Measurements from ENCODE around the gene SH2D3A. TPM values are rescaled to one million over a fixed set of nuclear protein-coding genes. Genes with fewer than 3 reads are reported as not detected.

The SH2D3A gene
- total RNA-seq, 2 donors from 2014 or later = 10.7 to 16.4 TPM

DNA sequence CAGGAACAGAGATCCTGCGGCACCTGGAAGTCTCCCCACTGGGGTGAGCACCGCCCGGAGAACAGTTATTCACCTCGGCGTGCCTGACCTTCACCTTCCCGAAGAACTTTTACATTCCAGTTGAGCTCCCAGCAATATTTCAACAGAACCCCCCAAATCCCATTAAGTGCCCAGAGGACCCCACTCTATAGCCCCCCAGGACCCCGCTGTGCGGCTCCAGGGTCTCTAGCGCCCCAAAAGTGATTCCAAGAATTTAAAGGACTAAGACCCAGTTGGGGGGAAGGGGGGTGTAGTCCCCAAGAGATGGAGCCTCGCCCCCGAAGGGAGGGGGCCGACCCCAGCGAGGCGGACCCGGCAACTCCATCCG, 30.3 kb downstream of the SH2D3A start:
- Histone ChIP-seq H3K4me1 (ENCODE audit: control insufficient read depth, insufficient read depth, low read length) (no peaks in the 10 kb centered on the region), H3K36me3 (ENCODE audit: control insufficient read depth, insufficient read depth, low read length) (peaks cover 25% of the 10 kb centered on the region), H3K4me3 (ENCODE audit: low read length) (peak overlapping the region; percentile 89), H3K27ac (ENCODE audit: low read depth, low read length) (peak overlapping the region; percentile 99), H3K9me3 (ENCODE audit: control insufficient read depth, low read length) (no peaks in the 10 kb centered on the region), H3K27me3 (ENCODE audit: control insufficient read depth, insufficient read depth, low read length, poor library complexity, severe bottlenecking) (no peaks in the 10 kb centered on the region), H3K9ac (ENCODE audit: extremely low read depth, low read length, poor library complexity, severe bottlenecking) (peak overlapping the region; percentile 67)
- Mint-ChIP-seq H3K27me3 (ENCODE audit: insufficient read depth) (no peaks in the 10 kb centered on the region), H3K36me3 (ENCODE audit: low read depth) (peaks cover 24% of the 10 kb centered on the region), H3K9me3 (no peaks in the 10 kb centered on the region), H3K4me1 (peaks cover 31% of the 10 kb centered on the region), H3K4me3 (peak overlapping the region; percentile 90), H3K27ac (peak overlapping the region; percentile 96)
- TF ChIP-seq, protein P1, sequence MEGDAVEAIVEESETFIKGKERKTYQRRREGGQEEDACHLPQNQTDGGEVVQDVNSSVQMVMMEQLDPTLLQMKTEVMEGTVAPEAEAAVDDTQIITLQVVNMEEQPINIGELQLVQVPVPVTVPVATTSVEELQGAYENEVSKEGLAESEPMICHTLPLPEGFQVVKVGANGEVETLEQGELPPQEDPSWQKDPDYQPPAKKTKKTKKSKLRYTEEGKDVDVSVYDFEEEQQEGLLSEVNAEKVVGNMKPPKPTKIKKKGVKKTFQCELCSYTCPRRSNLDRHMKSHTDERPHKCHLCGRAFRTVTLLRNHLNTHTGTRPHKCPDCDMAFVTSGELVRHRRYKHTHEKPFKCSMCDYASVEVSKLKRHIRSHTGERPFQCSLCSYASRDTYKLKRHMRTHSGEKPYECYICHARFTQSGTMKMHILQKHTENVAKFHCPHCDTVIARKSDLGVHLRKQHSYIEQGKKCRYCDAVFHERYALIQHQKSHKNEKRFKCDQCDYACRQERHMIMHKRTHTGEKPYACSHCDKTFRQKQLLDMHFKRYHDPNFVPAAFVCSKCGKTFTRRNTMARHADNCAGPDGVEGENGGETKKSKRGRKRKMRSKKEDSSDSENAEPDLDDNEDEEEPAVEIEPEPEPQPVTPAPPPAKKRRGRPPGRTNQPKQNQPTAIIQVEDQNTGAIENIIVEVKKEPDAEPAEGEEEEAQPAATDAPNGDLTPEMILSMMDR (conservative IDR thresholded peaks at IDR 0.05) = no peak
- WGBS, 2 experiments (ENCODE audit: insufficient coverage in 1 of 2, insufficient read length in 1 of 2) = 1% methylated on average over 16 of the region's 16 CpGs; no CpG with 5 or more reads in 1 of the 2 experiments
- no peak for DNase-seq

DNA sequence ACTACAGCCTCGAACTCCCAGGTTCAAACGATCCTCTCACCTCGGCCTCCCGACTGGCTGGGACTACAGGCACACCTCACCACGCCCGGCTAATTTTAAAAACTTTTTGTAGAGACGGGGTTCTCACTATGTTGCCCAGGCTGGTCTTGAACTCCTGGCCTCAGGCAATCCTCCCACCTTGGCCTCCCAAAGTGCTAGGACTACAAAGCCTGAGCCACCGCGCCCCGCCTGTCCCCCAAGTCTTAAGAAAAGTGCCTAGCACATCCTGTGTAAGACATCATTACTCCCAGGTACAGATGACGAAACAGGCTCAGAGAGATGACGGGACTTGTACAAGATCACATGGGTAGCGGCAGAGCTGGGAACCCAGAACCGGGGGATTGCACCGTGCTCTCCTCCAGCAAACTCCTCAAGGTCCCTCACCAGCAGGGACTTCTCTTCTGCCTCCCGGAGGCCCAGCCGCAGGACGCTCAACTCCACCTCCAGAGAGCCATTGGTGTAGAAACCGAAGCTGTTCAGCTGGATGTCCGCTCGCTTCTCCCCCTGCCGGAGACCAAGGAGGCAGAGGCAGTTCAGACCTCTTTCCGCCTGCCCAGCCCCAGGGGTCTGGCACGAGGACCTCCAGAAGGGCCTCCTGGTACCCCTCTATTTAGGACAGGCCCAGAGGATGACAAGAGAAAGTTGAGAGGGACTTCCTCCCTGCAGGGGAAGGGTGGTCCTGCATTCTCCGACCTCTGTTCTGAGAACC, 30.9 kb downstream of the SH2D3A start:
- Histone ChIP-seq H3K4me1 (ENCODE audit: control insufficient read depth, insufficient read depth, low read length) (no peaks in the 10 kb centered on the region), H3K27ac (ENCODE audit: low read depth, low read length) (peak overlapping the region; percentile 99), H3K36me3 (ENCODE audit: control insufficient read depth, insufficient read depth, low read length) (peaks cover 19% of the 10 kb centered on the region), H3K4me3 (ENCODE audit: low read length) (peak overlapping the region; percentile 89), H3K9ac (ENCODE audit: extremely low read depth, low read length, poor library complexity, severe bottlenecking) (peak overlapping the region; percentile 67), H3K9me3 (ENCODE audit: control insufficient read depth, low read length) (no peaks in the 10 kb centered on the region), H3K27me3 (ENCODE audit: control insufficient read depth, insufficient read depth, low read length, poor library complexity, severe bottlenecking) (no peaks in the 10 kb centered on the region)
- TF ChIP-seq, protein P1 (conservative IDR thresholded peaks at IDR 0.05) = peak; percentile 77
- 39 to 49% methylated on average over 23 to 25 of the region's 25 CpGs for WGBS, 2 experiments (ENCODE audit: insufficient coverage in 1 of 2, insufficient read length in 1 of 2)
- peaks cover 20% of the 10 kb centered on the region for H3K36me3 Mint-ChIP-seq (ENCODE audit: low read depth)
- no peaks in the 10 kb centered on the region for H3K27me3 Mint-ChIP-seq (ENCODE audit: insufficient read depth)
- peaks cover 28% of the 10 kb centered on the region for H3K4me1 Mint-ChIP-seq
- peak overlapping the region; percentile 96 for H3K27ac Mint-ChIP-seq
- peak; percentile 93 for DNase-seq
- peak overlapping the region; percentile 90 for H3K4me3 Mint-ChIP-seq
- no peaks in the 10 kb centered on the region for H3K9me3 Mint-ChIP-seq

DNA sequence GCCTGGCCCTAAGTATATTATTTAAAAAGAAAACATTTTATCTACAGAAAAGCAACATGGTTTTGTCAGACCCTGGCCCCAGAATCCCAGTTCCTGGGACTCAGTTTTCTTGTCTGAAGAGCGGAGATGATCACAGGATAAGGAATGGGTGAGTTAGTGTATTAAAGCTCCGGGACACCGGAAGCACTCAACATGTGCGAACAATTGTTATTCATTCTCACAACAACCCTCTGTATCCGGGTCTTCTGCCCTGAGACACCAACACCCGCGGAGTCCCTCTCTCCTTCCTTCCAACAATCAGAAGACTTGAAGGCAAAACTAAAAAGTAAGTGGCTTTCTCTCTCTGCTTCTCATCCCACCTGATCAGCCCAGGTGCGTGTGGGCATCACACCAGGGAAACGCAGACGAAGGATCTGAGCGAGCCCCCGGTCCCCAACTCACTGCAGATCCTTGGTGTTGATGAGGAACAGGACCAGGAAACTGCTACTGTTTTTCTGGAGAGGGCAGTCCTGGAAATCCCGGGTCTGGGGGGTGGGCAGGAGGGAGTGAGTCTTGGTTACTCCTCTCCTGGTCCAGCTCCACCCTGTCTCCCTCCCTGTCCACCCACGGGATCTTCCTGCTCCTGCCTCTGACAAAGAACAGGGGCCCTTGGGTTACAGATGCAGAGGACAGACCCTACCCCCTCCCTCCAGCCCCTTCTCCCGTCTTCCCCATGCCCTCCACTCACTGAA, 31.9 kb downstream of the SH2D3A start:
- H3K36me3 ChIP-seq (ENCODE audit: control insufficient read depth, insufficient read depth, low read length) = peaks cover 14% of the 10 kb centered on the region
- no peaks in the 10 kb centered on the region for H3K4me1 ChIP-seq (ENCODE audit: control insufficient read depth, insufficient read depth, low read length)
- H3K27me3 Mint-ChIP-seq (ENCODE audit: insufficient read depth) = no peaks in the 10 kb centered on the region
- peak overlapping the region; percentile 90 for H3K4me3 Mint-ChIP-seq
- no peak overlapping the region for H3K27ac ChIP-seq (ENCODE audit: low read depth, low read length)
- H3K36me3 Mint-ChIP-seq (ENCODE audit: low read depth) = peaks cover 20% of the 10 kb centered on the region
- WGBS, 2 experiments (ENCODE audit: insufficient coverage in 1 of 2, insufficient read length in 1 of 2) = 41 to 44% methylated on average over 4 to 14 of the region's 15 CpGs
- H3K9me3 Mint-ChIP-seq = no peaks in the 10 kb centered on the region
- H3K27ac Mint-ChIP-seq = peak overlapping the region; percentile 96
- H3K4me3 ChIP-seq (ENCODE audit: low read length) = peak overlapping the region; percentile 89
- H3K9me3 ChIP-seq (ENCODE audit: control insufficient read depth, low read length) = no peaks in the 10 kb centered on the region
- H3K9ac ChIP-seq (ENCODE audit: extremely low read depth, low read length, poor library complexity, severe bottlenecking) = peak overlapping the region; percentile 67
- DNase-seq = peak; percentile 77
- TF ChIP-seq, protein P1 (conservative IDR thresholded peaks at IDR 0.05) = no peak
- no peaks in the 10 kb centered on the region for H3K27me3 ChIP-seq (ENCODE audit: control insufficient read depth, insufficient read depth, low read length, poor library complexity, severe bottlenecking)
- H3K4me1 Mint-ChIP-seq = peaks cover 25% of the 10 kb centered on the region
